Spleen (tissue), 7 donors: Measurements from ENCODE around the gene VPS72.

Source experiments
- CTCF ChIP-seq, 11 experiments: fragments of 200-600 bp in 7 of 11; fragments of 450-650 bp in 4 of 11; sonication (generic) in 4 of 11; IDR thresholded peaks in 8 of 11; conservative IDR thresholded peaks in 3 of 11; 1 replicate in 7 of 11; 2 replicates in 4 of 11; pipeline versions ENCODE4 v1.4.0 to v1.8.0; 2016 to 2021; ENCODE audit warnings: antibody characterized with exemption in 11 of 11, inconsistent platforms in 4 of 11, mild to moderate bottlenecking in 1 of 11
- POLR2A ChIP-seq, 3 donors: fragments of 450-650 bp; IDR thresholded peaks; one replicate each; pipeline ENCODE4 v1.5.1; 2017; ENCODE audit warnings: antibody characterized with exemption in 3 of 3, mild to moderate bottlenecking in 1 of 3
- POLR2AphosphoS5 ChIP-seq, 3 donors: sonication (generic); formaldehyde crosslinking; IDR thresholded peaks; one replicate each; pipeline ENCODE4 v1.5.1; 2017; ENCODE audit warnings: antibody characterized with exemption in 3 of 3
- donor health status: DM: no; HTN: no; CAD: no; lungs with moderate emphysema.
- donor health status: DM: no; HTN: no; CAD: no.
- donor health status: DM: no; HTN: no; CAD: no.

- TF ChIP-seq POLR2AphosphoS5 (IDR thresholded peaks at IDR 0.05), result no peak
- TF ChIP-seq CTCF (IDR thresholded peaks at IDR 0.05 in 8 of 11, conservative IDR thresholded peaks at IDR 0.05 in 3 of 11), result no peak
- TF ChIP-seq POLR2A (IDR thresholded peaks at IDR 0.05), result no peak
These were observed 31.7 kb downstream of the VPS72 start for GRCh38 chr1:151158326-151158725.
